NCI-H510A treated with DMSO at 0.1 percent for 48 hours (cell line): ENCODE data around the gene ALG2.
A peak's percentile ranks its signal among the peaks of the same experiment; 100 is the strongest.

Source experiments
- DNase-seq: peaks from one replicate; lab custom pipeline; 2025; lab: John Stamatoyannopoulos, UW

ALG2 gene, protein sequence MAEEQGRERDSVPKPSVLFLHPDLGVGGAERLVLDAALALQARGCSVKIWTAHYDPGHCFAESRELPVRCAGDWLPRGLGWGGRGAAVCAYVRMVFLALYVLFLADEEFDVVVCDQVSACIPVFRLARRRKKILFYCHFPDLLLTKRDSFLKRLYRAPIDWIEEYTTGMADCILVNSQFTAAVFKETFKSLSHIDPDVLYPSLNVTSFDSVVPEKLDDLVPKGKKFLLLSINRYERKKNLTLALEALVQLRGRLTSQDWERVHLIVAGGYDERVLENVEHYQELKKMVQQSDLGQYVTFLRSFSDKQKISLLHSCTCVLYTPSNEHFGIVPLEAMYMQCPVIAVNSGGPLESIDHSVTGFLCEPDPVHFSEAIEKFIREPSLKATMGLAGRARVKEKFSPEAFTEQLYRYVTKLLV

DNA sequence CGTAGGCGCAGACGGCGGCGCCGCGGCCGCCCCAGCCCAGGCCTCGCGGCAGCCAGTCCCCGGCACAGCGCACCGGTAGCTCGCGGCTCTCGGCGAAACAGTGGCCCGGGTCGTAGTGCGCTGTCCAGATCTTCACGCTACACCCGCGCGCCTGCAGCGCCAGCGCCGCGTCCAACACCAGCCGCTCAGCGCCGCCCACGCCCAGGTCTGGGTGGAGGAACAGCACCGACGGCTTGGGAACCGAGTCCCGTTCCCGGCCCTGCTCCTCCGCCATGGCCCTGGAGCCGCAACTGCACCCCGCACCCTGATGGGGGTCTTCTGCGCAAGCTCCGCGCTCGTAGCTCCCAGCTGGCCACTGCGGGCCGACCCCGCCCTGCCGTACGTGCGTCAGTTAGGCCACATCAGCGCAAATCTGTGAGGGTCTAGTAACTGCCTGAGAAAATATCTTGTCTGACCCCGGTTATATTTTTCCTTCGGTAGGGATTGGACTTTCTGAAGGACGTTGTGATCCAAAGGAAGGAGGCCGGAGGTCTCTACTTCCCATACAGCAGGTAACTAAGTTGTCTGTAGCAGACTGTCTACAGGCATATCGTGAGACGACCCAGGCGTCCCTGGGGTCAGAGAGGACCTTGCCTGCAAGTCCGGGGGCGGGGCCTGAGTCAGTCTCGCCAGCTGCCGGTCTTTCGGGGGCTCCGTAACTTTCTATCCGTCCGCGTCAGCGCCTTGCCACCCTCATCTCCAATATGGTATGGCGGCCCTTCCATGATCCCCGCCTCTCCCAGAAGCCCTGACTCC is at the start of gene ALG2, which contains the start of gene SEC61B:
Gene ALG2, minus strand, starts transcription at position 322 of the 795 bp plus-strand sequence. Its CDS starts 48 bp downstream, at position 274.
Gene SEC61B, plus strand, starts transcription at position 662 of the 795 bp plus-strand sequence. Its CDS starts 82 bp downstream, at position 744.
- peak; percentile 95 for DNase-seq

DNA sequence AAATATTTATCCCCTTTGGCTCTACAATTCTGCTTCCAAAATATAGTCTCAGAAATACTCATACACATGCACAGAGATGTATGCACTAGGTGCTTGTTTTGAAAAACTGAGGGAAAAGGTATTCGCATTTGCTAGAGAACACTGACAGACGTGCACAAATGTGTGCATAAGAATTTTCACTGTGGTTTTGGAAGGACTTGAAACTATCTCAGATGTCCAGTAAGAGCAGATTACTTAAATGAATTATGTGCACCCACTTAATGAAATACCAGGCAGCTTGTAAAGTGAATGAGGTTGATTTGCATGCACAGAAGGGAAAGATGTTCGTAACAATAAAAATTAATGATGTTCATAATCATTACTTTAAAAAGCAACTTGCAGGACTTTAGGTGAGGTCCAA is 48.7 kb upstream of the ALG2 start:
- no peak for DNase-seq

DNA sequence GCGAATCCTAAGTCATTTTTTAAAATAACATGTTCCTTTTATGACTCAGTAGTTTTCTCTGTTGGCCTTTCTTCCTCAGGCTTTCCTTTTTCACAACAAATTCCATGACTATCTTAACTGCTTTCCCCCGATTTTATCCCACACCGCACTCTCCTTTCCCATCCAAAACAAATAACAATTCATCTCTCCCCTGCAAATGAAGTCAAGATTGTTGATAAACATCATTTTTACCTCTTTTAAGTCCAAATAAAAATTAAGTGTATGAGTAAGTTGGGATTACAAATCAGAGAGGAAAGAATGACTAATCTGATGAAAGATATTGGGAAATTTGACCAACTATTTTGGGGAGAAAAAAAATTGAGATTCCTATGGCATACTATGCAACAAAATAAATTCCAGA is 47.7 kb upstream of the ALG2 start:
- no peak for DNase-seq

DNA sequence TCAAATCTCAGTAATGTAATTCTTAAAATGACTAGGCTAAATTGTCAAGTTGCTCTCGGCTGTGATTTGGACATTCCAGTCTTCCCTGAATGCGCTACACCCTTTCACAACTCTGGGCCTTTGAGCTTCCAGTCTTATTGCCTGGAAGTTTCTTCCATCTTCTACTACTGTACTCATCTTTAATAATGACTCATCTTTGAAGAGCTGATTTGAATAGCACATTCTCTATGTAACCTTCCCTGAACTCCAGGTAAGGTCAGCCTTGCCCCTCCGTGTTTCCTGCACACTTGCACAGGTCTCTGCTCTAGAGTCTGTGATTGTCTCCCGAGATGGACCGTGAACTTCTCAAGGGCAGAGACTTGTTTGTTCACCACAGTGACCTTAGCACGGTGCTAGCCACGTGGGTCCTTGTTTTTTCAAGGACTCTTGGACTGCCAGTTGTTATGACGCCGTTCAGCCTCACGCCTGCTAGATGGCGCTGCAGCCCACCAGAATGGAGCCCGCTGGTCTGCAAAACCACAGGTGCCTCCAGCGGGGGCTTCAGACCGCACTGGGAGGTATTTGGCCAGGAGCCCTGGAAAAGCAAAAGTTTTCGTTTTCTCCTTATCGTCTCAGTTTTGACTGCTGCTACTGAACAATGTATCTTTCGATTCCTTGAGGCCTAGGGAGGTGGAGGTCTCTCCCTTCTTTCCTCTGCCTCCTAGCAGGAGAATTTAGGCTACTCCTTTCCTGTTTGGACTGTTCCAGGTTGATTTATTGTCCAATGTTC is 44.7 kb upstream of the ALG2 start:
- peak; percentile 67 for DNase-seq

DNA sequence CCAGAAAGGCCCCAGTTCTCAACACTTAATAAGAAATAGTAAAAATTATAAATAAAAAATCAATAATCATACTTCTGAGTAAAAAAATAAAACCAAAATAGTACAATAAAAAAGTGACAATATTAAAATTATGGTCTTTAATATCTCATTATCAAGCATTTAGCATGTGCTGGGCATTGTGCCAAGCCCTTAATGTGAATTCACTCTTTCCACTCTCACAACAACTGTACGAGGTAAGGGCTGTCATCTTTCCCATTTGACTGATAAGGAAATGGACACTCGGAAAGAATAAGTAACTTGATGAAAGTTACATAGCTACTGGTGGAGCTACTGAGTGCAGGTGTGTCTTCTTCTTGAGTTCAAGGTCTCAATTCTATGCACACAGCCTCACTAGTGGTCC is 43.9 kb upstream of the ALG2 start:
- DNase-seq: no peak

DNA sequence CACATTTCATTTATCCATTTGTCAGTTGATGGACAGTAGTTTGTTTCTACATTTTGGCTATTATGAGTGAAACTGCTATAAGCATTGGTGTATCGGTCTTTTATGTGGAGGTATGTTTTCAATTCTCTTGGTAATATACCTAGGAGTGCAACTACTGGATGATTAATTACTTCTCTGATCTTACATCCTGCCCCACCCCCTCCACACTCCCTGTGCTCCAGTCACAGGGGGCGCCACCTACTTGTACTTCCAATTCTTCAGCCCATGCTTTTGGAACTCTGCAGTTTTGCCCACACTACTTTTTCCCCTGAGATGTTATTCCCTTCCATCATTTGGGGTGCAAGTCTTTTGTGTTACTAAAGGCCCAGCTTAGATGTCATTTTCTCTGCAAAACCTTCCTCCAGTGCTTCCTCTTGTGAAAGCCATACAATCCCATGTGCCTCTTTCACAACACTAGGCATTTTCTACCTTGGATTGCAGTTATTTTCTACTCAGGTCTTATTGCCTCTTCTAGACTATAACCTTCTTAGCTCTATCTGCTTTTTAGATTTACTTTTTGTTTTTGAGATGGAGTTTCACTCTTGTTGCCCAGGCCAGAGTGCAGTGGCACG is 42.4 kb upstream of the ALG2 start:
- DNase-seq: no peak

DNA sequence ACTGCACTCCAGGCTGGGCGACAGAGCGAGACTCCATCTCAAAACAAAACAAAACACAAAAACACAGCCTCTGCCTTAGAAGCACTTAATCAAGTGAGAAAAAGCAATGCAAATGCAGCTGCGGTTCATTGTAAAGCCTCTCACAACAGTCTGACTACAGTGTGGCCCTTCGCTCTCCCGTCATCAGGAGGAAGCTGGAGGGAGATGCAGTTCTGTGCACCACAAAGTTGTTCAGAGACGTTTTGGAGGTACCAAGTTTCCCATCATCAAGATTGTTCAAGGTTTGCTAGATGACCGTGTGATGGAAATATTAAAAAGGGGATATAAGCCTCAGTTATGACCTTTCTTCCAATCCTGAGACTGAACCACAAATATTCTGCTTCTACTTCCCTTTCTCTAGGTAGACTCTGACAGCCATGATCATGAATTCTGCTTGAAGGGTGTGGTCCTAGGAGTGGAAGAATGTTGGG is 41.2 kb upstream of the ALG2 start:
- no peak for DNase-seq

DNA sequence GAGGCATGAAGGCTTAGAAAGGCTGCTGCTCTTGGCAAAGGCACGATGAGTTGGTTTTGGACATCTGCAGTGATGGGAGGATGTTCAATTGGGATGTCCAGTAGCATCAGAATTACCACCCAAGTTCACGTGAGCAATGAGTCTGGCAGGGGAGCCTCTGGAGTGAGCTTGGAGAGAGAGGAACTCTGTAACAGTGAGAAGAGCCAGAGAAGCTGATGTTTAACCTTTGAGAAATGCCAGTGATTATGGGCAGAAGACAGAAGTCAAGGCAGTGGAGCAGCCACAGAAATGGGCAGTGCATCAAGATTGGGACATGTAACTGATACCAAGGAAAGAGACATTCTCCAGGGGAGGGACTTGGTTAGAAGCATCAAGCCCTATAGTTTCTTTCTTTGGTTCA is 40.2 kb upstream of the ALG2 start:
- DNase-seq: no peak

DNA sequence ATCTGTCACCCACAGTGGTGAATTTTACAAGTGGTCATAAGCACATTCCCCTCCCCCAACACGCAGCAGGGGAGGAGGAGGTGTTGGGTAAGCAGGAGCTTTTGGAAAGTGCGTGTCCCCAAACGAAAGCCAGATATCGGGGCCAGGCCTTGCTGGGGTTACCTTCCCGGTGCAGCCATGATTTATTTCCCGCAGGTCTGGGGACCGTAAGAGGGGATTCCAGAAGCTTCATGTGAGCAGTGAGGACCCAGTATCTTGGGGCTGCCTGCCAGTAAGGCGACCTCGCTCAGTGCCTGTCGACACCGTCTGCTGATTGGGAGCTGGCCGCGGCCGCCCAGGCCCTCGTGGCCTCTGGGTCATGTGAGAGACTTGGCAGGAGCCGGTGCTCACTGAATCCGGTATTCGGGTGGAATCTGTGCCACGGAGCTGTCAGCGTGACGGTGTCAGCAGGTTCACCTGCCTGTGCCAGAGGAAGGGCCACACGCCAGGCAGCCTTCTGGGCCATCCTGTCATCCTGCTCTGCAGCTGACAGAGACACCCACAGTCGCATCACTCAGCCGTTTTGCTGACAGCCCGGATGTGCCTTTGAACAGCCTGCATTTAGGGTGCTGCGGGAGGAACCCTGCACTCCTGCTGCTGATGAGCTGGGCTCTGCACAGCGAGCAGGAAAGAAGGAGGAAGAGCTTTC is 37.6 kb upstream of the ALG2 start:
- no peak for DNase-seq

DNA sequence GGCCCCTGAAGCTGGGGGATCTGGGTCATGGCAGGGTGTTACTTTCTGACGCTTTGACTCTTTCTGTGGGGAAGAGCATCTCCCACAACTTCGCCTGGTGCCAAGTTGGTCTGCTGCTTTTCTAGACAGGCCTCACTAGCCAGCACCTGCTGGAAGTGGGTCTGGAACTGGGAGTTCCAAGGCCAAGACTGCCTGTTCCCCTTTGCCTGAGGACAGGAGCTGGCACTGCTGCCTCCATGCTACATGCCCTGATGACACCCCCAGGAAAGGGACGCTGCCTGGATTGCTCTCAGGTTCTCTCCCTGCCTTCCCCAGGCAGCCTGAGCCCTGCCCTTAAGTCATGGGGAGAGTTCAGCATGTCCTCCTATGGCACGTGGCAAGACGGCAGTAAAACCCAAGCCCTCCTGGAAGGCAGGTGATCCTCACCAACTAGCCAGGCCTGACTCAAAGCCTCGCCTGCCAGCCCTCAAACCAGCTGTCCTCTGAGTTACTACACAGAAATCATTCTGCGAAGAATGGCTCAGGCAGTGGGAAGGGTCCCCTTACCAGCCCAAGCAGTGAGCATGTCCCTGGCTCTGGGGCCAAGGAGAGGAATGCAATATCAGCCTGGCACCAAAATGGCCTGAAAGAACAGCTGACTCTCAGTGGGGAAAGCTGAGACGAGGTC is 36.1 kb upstream of the ALG2 start:
- DNase-seq: no peak

DNA sequence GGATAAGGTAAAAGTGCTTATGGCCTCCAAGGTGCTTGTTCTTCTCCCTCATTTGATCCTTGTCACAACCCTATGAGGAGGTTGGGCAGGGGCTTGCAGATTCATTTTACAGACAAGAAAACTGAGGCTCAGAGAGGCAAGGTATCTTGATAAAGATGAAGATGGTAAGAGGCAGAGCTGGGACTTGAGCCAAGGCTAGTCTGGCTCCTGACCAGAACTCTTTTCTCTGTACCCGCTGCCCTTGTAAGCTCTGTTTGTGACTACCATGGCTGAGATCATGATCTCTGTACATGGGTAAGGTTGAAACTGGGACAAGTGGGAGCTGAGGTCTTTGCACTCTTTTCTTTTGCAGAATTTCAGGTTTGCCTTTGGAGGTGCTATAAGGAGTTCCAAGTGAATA is 33.9 kb upstream of the ALG2 start:
- DNase-seq: no peak

DNA sequence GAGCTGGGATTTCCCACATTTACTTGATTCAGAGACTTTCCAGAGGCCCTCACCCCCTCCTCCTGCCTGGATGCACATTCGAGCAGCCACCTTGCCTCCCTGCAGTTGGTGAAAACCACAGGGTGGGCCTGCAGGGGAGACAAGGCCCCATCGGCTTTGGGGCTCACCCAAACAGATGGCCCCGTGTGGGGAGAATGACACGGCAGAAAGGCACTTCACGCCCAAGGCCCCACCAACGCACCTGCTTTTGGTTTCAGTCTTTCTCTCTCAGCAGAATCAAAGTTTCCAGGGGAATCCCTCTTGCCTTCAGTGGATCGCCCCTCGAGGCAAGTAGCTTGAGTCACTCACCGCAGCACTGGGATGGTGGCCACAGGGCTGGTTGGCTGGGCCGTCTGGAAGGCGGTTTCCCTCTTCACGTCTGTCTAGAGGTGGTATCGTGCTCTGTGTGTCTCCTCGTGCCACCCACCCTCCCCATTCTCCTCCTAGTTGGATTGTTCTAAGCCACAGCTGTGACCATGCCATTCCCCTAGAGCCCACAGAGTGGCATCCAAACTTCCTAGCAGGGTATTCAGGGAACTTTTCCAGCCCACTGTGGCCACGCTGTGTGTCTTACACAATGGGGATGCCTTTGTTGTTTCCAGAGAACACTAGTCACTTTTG is 32.2 kb upstream of the ALG2 start:
- no peak for DNase-seq

DNA sequence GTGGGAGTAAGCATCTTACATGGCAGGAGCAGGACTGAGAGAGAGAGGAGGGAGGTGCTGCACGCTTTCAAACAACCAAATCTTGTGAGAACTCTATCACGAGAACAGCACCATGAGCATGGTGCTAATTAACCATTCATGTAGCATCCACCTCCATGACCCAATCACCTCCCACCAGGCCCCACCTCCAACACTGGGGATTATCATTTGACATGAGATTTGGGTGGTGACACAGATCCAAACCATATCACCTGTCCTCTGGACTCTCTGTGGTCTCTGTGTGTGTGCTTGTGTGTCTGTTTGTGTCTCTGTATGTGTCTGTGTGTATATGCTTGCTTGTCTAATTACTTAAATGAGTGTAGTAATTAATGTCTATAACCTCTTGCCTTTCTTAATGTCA is 31.4 kb upstream of the ALG2 start:
- DNase-seq: no peak

DNA sequence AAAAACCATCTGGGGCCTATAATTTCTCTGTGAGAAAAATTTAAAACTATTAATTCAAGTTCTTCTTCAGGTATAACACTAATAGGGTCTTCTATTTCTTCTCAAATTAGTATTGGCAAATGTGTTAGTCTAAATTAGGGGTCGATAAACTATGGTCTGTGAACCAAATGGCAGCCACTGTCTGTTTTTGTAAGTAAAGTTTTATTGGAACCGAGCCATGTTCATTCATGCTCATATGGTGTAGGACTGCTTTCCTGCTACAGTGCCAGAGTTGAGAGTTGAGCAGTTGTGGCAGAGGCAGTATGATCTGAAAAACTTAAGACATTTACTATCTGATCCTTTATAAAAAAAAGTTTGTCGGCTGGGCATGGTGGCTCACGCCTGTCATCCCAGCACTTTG is 29.4 kb upstream of the ALG2 start:
- no peak for DNase-seq

DNA sequence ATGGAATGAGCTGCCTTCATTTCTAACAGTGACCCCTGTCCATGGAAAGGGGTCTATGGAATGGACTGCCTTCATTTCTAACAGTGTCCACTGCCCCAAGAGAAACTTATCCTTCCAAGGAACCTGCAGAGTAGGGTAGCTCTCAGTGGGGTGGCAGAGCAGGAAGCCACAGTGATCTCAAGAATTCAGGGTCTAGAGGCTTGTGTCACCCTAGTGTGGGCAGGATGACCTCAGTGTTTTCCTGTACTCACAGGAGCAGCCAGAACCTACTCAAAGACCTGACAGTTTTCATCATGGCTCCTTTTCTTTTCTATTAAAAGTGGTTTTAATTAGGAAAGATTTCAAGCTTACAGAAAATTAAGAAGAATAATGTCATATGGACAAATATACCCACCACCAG is 27.9 kb upstream of the ALG2 start:
- DNase-seq: no peak

DNA sequence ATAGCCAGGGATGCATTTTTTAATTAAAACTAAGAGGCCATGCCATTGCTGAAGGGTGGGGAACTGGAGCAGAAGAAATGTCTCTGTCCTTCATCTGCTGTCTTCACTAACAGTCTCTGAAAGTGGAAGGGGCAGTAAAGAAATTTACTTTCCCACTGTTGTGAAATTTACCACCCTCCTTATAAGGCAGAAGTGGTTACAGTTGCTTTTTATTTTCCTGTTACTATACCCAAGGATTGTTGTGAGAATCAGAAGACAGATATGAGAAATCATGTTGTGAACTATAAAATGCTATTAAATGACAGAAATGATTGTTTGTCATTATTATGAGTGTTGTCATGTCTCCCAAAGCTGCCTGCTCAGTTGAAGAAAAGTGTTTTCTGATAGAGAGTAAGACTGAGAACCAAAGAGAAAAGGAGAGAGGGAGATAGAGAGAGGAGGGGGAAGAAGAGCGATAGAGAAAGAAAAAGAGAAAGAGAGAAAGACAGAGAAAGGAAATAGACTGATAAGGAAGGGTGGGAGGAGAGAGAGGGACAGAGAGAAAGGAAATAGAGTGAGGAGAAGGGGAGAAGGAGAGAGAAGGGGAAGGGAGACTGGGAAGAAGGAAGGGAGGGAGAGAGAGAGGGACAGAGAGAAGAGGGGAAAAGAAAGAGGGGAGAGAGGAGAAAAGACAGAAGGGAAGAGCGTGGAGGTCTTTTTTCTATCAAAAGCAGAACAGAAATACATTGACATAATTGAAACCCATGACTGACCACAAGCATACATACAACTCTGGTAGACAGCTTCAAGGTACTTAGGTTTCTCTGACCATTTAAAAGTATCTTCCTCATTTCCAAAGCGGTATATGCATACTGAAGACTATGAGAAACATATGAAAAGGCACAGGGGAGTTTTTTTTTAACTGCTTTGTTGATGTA is 22.9 kb upstream of the ALG2 start:
- no peak for DNase-seq

DNA sequence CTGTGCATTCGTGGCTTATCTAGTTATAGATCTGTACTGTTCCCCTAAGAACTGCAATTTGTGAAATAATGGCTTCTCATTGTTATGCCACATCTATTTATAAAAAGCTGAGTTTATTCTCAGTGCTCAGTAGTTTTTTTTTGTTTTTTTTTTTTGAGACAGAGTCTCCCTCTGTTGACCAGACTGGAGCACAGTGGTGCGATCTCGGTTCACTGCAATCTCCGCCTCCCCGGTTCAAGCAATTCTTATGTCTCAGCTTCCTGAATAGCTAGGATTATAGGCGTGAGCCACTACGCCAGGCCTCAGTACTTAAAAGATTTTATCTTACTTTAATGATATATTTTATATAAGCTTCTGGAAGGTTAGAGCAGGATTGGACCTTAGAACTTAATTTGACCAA is 19.4 kb upstream of the ALG2 start:
- DNase-seq: no peak

DNA sequence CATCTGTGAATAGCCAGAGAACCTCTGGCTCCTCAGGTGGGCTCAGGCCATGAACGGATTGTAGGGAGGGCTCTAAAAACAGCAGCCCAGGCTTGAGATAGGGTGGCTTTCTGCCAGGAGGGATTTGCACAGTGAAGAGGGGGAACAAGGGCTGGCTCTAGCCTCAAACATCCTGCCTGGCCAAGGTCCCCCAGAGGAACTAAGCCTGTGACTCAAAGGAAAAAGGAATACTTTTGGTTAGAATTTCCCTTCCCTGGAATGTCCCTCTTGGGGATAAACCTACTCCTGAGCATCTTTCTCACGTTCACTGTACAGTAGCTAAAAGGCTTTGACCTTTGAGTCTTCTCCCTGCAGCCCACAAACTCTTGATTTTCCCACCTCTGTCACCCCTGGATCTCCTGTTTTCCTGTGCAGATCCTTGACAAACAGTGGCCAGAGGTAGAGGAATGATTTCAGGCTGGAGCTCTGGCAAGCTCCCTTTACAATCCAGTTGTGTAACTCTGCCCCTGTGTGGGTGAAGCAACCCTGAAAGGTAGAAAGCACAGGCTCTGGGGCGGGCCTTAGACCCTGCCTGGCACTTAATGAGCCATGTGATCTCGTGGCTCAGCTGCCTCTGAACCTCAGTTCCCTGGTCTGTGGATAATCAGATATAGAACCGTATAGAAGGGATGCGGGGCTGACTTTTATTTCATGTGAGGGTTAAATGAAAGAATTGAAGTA is 17.8 kb upstream of the ALG2 start:
- DNase-seq: no peak
